ENCODE measurements around the gene GPX4.

GPX4 gene

GRCh38 chr19:1108291-1109031, 4.7 kb downstream of the GPX4 start:
- Mint-ChIP-seq H3K36me3 (ENCODE audit: low read depth) (no peaks in the 10 kb centered on the region), H3K9me3 (no peaks in the 10 kb centered on the region), H3K27ac (no peak overlapping the region), H3K4me1 (peaks cover 2% of the 10 kb centered on the region), H3K27me3 (ENCODE audit: low read depth) (no peaks in the 10 kb centered on the region), H3K4me3 (no peak overlapping the region)
- no peak for TF ChIP-seq CTCF (IDR thresholded peaks at IDR 0.05; ENCODE audit: unreplicated experiment in 3 of 3)

DNA sequence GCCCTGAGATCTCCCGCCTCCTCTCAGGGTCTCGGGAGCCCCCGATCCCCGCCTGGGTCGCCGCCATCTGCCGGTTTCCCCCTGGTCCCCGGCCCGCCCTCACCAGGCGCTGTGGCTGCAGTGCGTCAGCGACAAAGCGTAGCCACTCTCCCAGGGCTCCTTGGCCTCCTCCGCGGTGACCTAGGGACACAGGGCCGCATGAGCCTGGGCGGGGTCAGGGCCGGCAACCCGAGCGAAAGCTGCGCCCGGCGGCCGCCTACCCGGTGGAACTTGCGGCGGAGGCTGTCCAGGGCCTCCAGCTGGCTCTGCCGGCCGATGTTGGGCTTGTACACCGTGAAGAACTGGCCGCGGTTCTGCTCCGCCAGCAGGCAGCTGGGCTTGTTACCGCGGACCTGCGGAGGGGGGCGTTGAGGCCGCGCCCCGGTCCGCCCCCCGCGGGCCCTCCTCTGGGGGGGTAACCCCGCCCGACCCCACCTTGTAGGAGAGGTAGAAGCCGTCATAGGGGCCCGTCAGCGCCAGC, 5.3 kb downstream of the GPX4 start:
- TF ChIP-seq CTCF (IDR thresholded peaks at IDR 0.05; ENCODE audit: unreplicated experiment in 3 of 3), result no peak
- no peaks in the 10 kb centered on the region for H3K36me3 Mint-ChIP-seq (ENCODE audit: low read depth)
- no peak overlapping the region for H3K27ac Mint-ChIP-seq
- no peak overlapping the region for H3K4me3 Mint-ChIP-seq
- H3K9me3 Mint-ChIP-seq, result no peaks in the 10 kb centered on the region
- no peaks in the 10 kb centered on the region for H3K27me3 Mint-ChIP-seq (ENCODE audit: low read depth)
- no peaks in the 10 kb centered on the region for H3K4me1 Mint-ChIP-seq

GRCh38 chr19:1109697-1110671, 6.2 kb downstream of the GPX4 start:
- Mint-ChIP-seq H3K36me3 (ENCODE audit: low read depth) (no peaks in the 10 kb centered on the region), H3K4me1 (no peaks in the 10 kb centered on the region), H3K4me3 (no peak overlapping the region), H3K27me3 (ENCODE audit: low read depth) (no peaks in the 10 kb centered on the region), H3K27ac (no peak overlapping the region), H3K9me3 (no peaks in the 10 kb centered on the region)
- TF ChIP-seq CTCF (IDR thresholded peaks at IDR 0.05; ENCODE audit: unreplicated experiment in 3 of 3), result no peak

- no peaks in the 10 kb centered on the region for H3K36me3 Mint-ChIP-seq (ENCODE audit: low read depth)
- H3K9me3 Mint-ChIP-seq, result no peaks in the 10 kb centered on the region
- H3K27ac Mint-ChIP-seq, result no peak overlapping the region
- no peak for TF ChIP-seq CTCF (IDR thresholded peaks at IDR 0.05; ENCODE audit: unreplicated experiment in 3 of 3)
- H3K4me3 Mint-ChIP-seq, result no peak overlapping the region
- no peaks in the 10 kb centered on the region for H3K27me3 Mint-ChIP-seq (ENCODE audit: low read depth)
- no peaks in the 10 kb centered on the region for H3K4me1 Mint-ChIP-seq
Observed at GRCh38 chr19:1110809-1111640, 7.2 kb downstream of the GPX4 start.

- H3K9me3 Mint-ChIP-seq, result no peaks in the 10 kb centered on the region
- TF ChIP-seq CTCF (IDR thresholded peaks at IDR 0.05; ENCODE audit: unreplicated experiment in 3 of 3), result no peak
- H3K27me3 Mint-ChIP-seq (ENCODE audit: low read depth), result no peaks in the 10 kb centered on the region
- H3K27ac Mint-ChIP-seq, result no peak overlapping the region
- no peaks in the 10 kb centered on the region for H3K4me1 Mint-ChIP-seq
- H3K36me3 Mint-ChIP-seq (ENCODE audit: low read depth), result no peaks in the 10 kb centered on the region
- no peak overlapping the region for H3K4me3 Mint-ChIP-seq
Observed at GRCh38 chr19:1111641-1112267, 8.0 kb downstream of the GPX4 start.
